H1 (cell line): Measurements from ENCODE around the gene SPHKAP. TPM values are rescaled to one million over a fixed set of nuclear protein-coding genes. Genes with fewer than 3 reads are reported as not detected.

Source experiments
- CTCF ChIA-PET: fragments of 300-600 bp; sonication (Branson Sonifier 250); formaldehyde crosslinking; loops from one replicate; lab custom pipeline; 2021; ENCODE audit not compliant: partially characterized antibody; lab: Charles Lee
- POLR2A ChIA-PET: fragments of 300-600 bp; sonication (Branson Sonifier 250); formaldehyde crosslinking; loops from one replicate; lab custom pipeline; 2021; ENCODE audit warnings: inconsistent platforms; ENCODE audit not compliant: partially characterized antibody; lab: Charles Lee
- DNase-seq, 2 experiments: peaks; one replicate each; pipeline versions ENCODE4 v3.0.0 to v3.0.0-alpha.2; 2010 to 2022; ENCODE audit warnings: low spot score in 2 of 2, low read depth in 1 of 2, mixed read lengths in 1 of 2
- FAIRE-seq: peaks from 2 replicates; lab custom pipeline; 2011; peaks lifted over from hg19 to GRCh38; lab: Jason Lieb, UNC
- H2AFZ ChIP-seq: 2 replicates; pipeline ENCODE4 v1.8.1; 2012; ENCODE audit warnings: low read length, inconsistent platforms
- H2AK5ac ChIP-seq: 2 replicates; pipeline ENCODE4 v1.6.1; 2013; ENCODE audit warnings: low read depth, low read length
- H2BK120ac ChIP-seq: replicated peaks from 2 replicates; pipeline ENCODE3; 2013; ENCODE audit warnings: low read depth, low read length, inconsistent platforms
- H2BK12ac ChIP-seq: 2 replicates; pipeline ENCODE4 v1.6.1; 2013; ENCODE audit warnings: low read depth, low read length
- H2BK15ac ChIP-seq: 2 replicates; pipeline ENCODE4 v1.6.1; 2013; ENCODE audit warnings: low read length
- H2BK20ac ChIP-seq: 2 replicates; pipeline ENCODE4 v1.6.1; 2013; ENCODE audit warnings: low read length
- H2BK5ac ChIP-seq: 2 replicates; pipeline ENCODE4 v1.6.1; 2013; ENCODE audit warnings: low read depth, low read length
- H3K14ac ChIP-seq: 2 replicates; pipeline ENCODE4 v1.6.1; 2013; ENCODE audit warnings: inconsistent platforms; ENCODE audit not compliant: insufficient read length
- H3K18ac ChIP-seq: 2 replicates; pipeline ENCODE4 v1.6.1; 2013; ENCODE audit warnings: low read length; ENCODE audit errors: extremely low read depth
- H3K23ac ChIP-seq: 2 replicates; pipeline ENCODE4 v1.6.1; 2013; ENCODE audit warnings: inconsistent platforms; ENCODE audit not compliant: insufficient read length
- H3K23me2 ChIP-seq: 2 replicates; pipeline ENCODE4 v1.6.1; 2013; ENCODE audit warnings: low read depth, low read length
- H3K27ac ChIP-seq: 2 replicates; pipeline ENCODE4 v1.6.1; 2011; ENCODE audit warnings: low read depth, low read length, inconsistent platforms
- H3K27me3 ChIP-seq, 4 experiments: replicated peaks in 1 of 4; 1 replicate in 1 of 4; 2 replicates in 3 of 4; pipeline versions ENCODE4 v1.6.1 to v1.8.1; 2011 to 2013; ENCODE audit warnings: low read length in 3 of 4, mild to moderate bottlenecking in 3 of 4, inconsistent platforms in 2 of 4, mixed read lengths in 2 of 4, moderate library complexity in 1 of 4; ENCODE audit not compliant: control insufficient read depth in 3 of 4, insufficient read depth in 3 of 4; ENCODE audit errors: extremely low read depth in 1 of 4
- H3K36me3 ChIP-seq, 4 experiments: 2 replicates each; pipeline versions ENCODE4 v1.6.1 to v1.8.1; 2011 to 2013; ENCODE audit warnings: mild to moderate bottlenecking in 4 of 4, low read length in 3 of 4, moderate library complexity in 2 of 4, control low read depth in 1 of 4, inconsistent platforms in 1 of 4; ENCODE audit not compliant: insufficient read depth in 4 of 4, control insufficient read depth in 2 of 4
- H3K4ac ChIP-seq: replicated peaks from 2 replicates; pipeline ENCODE3; 2013; ENCODE audit warnings: low read length, low read depth, mixed read lengths, inconsistent platforms; ENCODE audit not compliant: insufficient read length
- H3K4me1 ChIP-seq, 4 experiments: replicated peaks in 1 of 4; 1 replicate in 1 of 4; 2 replicates in 3 of 4; pipeline versions ENCODE4 v1.6.1 to v1.8.1; 2011 to 2013; ENCODE audit warnings: low read length in 3 of 4, inconsistent platforms in 2 of 4, mixed read lengths in 1 of 4; ENCODE audit not compliant: insufficient read depth in 4 of 4, control insufficient read depth in 3 of 4
- H3K4me2 ChIP-seq, 2 experiments: 2 replicates each; pipeline versions ENCODE4 v1.6.1 to v1.8.1; 2011 to 2013; ENCODE audit warnings: low read depth in 2 of 2, low read length in 2 of 2, control low read depth in 1 of 2, inconsistent platforms in 1 of 2, mild to moderate bottlenecking in 1 of 2; ENCODE audit not compliant: insufficient read depth in 1 of 2
- H3K4me3 ChIP-seq, 4 experiments: fragments of 200-600, 300-600 bp in 1 of 4; sonication (generic), shearing (Covaris generic), sonication (Bioruptor Twin) in 1 of 4; 2 replicates each; pipeline versions ENCODE4 v1.5.1 to v1.8.1; 2011 to 2016; ENCODE audit warnings: low read length in 4 of 4, low read depth in 3 of 4, control low read depth in 2 of 4, inconsistent platforms in 2 of 4, mild to moderate bottlenecking in 2 of 4, mixed read lengths in 1 of 4, moderate library complexity in 1 of 4; ENCODE audit not compliant: insufficient read depth in 2 of 4; ENCODE audit errors: extremely low read depth in 1 of 4
- H3K56ac ChIP-seq: replicated peaks from 2 replicates; pipeline ENCODE3; 2013; ENCODE audit warnings: low read depth, mild to moderate bottlenecking, mixed read lengths, low read length, inconsistent platforms; ENCODE audit not compliant: insufficient read length
- H3K79me1 ChIP-seq: 2 replicates; pipeline ENCODE4 v1.6.1; 2013; ENCODE audit warnings: low read depth, low read length, control low read depth
- H3K79me2 ChIP-seq, 2 experiments: 2 replicates each; pipeline versions ENCODE4 v1.6.1 to v1.8.1; 2012 to 2013; ENCODE audit warnings: low read length in 2 of 2, mild to moderate bottlenecking in 2 of 2, inconsistent platforms in 1 of 2; ENCODE audit not compliant: insufficient read depth in 2 of 2, control insufficient read depth in 1 of 2
- H3K9ac ChIP-seq, 4 experiments: replicated peaks in 1 of 4; 1 replicate in 1 of 4; 2 replicates in 3 of 4; pipeline versions ENCODE4 v1.6.1 to v1.8.1; 2011 to 2013; ENCODE audit warnings: low read depth in 3 of 4, low read length in 3 of 4, control low read depth in 2 of 4, mild to moderate bottlenecking in 2 of 4, moderate library complexity in 2 of 4, inconsistent platforms in 1 of 4; ENCODE audit errors: extremely low read depth in 1 of 4
- H3K9me3 ChIP-seq, 2 experiments: 2 replicates each; pipeline versions ENCODE4 v1.6.1 to v1.8.1; 2012 to 2013; ENCODE audit warnings: mild to moderate bottlenecking in 2 of 2, moderate library complexity in 2 of 2, control low read depth in 1 of 2, inconsistent platforms in 1 of 2, low read depth in 1 of 2, low read length in 1 of 2, mixed read lengths in 1 of 2; ENCODE audit not compliant: insufficient read depth in 2 of 2
- H4K20me1 ChIP-seq, 2 experiments: replicated peaks in 1 of 2; 2 replicates each; pipeline versions ENCODE3 to v1.8.1; 2011 to 2013; ENCODE audit warnings: inconsistent platforms in 2 of 2, low read length in 2 of 2, mild to moderate bottlenecking in 1 of 2; ENCODE audit not compliant: insufficient read depth in 2 of 2, control insufficient read depth in 1 of 2
- H4K5ac ChIP-seq: 2 replicates; pipeline ENCODE4 v1.6.1; 2013; ENCODE audit warnings: low read length, low read depth, mixed read lengths, inconsistent platforms; ENCODE audit not compliant: insufficient read length
- H4K8ac ChIP-seq: 2 replicates; pipeline ENCODE4 v1.8.0; 2013; ENCODE audit warnings: mild to moderate bottlenecking, moderate library complexity, low read length, inconsistent platforms; ENCODE audit not compliant: insufficient read depth; ENCODE audit errors: extremely low read depth
- H4K91ac ChIP-seq: replicated peaks from 2 replicates; pipeline ENCODE3; 2013; ENCODE audit warnings: low read length, mixed read lengths, inconsistent platforms; ENCODE audit not compliant: insufficient read length
- ASH2L ChIP-seq: fragments of 200-600, 300-600 bp; sonication (generic); IDR thresholded peaks from one replicate; pipeline ENCODE4 v1.7.1; 2017; ENCODE audit warnings: low read length
- ATF3 ChIP-seq: IDR thresholded peaks from 2 replicates; pipeline ENCODE4 v1.6.1; 2011; ENCODE audit warnings: low read depth, mild to moderate bottlenecking, low read length; ENCODE audit not compliant: insufficient read depth
- E2F6 ChIP-seq: IDR thresholded peaks from 2 replicates; pipeline ENCODE4 v1.6.1; 2012; ENCODE audit warnings: inconsistent platforms
- FOSL1 ChIP-seq: IDR thresholded peaks from 2 replicates; pipeline ENCODE4 v1.6.1; 2011; ENCODE audit warnings: mild to moderate bottlenecking, low read depth, low read length, moderate library complexity; ENCODE audit not compliant: insufficient read depth
- KDM4A ChIP-seq: IDR thresholded peaks from one replicate; pipeline ENCODE4 v1.7.1; 2012; ENCODE audit warnings: low read depth, mild to moderate bottlenecking, moderate library complexity, low read length, inconsistent platforms; ENCODE audit not compliant: severe bottlenecking
- RNF2 ChIP-seq: fragments of 200-900, 300-1000 bp; sonication (generic); IDR thresholded peaks from 2 replicates; pipeline ENCODE4 v1.7.1; 2016; ENCODE audit warnings: borderline replicate concordance, low read depth, mild to moderate bottlenecking, antibody characterized with exemption, low read length; ENCODE audit not compliant: poor library complexity, severe bottlenecking; ENCODE audit errors: missing control alignments
- SAP30 ChIP-seq: fragments of 300-600 bp; sonication (generic); IDR thresholded peaks from 2 replicates; pipeline ENCODE4 v1.7.1; 2012; ENCODE audit warnings: low read length, moderate library complexity, mild to moderate bottlenecking, inconsistent platforms; ENCODE audit not compliant: insufficient read depth, insufficient replicate concordance
- SUZ12 ChIP-seq: fragments of 200-600 bp; sonication (generic); IDR thresholded peaks from 2 replicates; pipeline ENCODE4 v1.6.1; 2012; ENCODE audit warnings: mild to moderate bottlenecking, inconsistent platforms, low read length, moderate library complexity, mixed read lengths
- USF2 ChIP-seq: IDR thresholded peaks from 2 replicates; pipeline ENCODE4 v1.6.1; 2011; ENCODE audit warnings: low read length, improper control_type of control experiment
- WGBS, 2 experiments: shearing (Covaris generic) in 1 of 2; methylation state at CpG; one replicate each; pipeline versions ENCODE4 v1.1.6 to v1.1.7; 2013 to 2015; ENCODE audit warnings: low lambda C conversion rate in 2 of 2, mixed read lengths in 2 of 2, inconsistent platforms in 1 of 2, low coverage in 1 of 2, missing lambda C conversion rate in 1 of 2; ENCODE audit not compliant: insufficient replicate concordance in 2 of 2, insufficient coverage in 1 of 2, insufficient read length in 1 of 2; ENCODE audit errors: extremely low coverage in 1 of 2, missing lambda C conversion rate in 1 of 2; 5-methylcytosine and 5-hydroxymethylcytosine counted together
- polyA plus RNA-seq, 7 experiments: library from polyadenylated mRNA; depleted of rRNA in 3 of 7; stranded (reverse) in 5 of 7; unstranded in 2 of 7; fragments of >200 nt in 5 of 7; fragments of 200-250 nt in 2 of 7; gene quantifications; 1 replicate in 5 of 7; 2 replicates in 1 of 7; 4 replicates in 1 of 7; pipeline versions ENCODE4 v1.2.1 to v1.2.3, GENCODE V29; 2011 to 2013; ENCODE audit warnings: missing spikeins in 2 of 7, mixed read lengths in 2 of 7
- total RNA-seq: library from RNA; stranded (reverse); fragmentation: NEBNext Ultra II Directional; extraction: Animal tissue kit (Norgen Biotek cat#: 25700); gene quantifications from 2 replicates; pipeline ENCODE4 v1.2.1, GENCODE V29; 2021

Gene SPHKAP
- total and polyA plus RNA-seq, 2 of the 8 experiments (the other 6 are each of a cell fraction or from before 2014, with no cell fraction given), result 0.02 TPM; not detected in 1

- Histone ChIP-seq H2BK15ac (no peak overlapping the region), H3K56ac (no peak overlapping the region), H3K4me1 (no peaks in the 10 kb centered on the region; a peak in 1 of 7 replicates), H3K4me2 (no peak overlapping the region), H3K9ac (no peak overlapping the region), H3K18ac (no peak overlapping the region), H4K91ac (no peak overlapping the region), H3K9me3 (no peaks in the 10 kb centered on the region), H4K20me1 (no peaks in the 10 kb centered on the region), H3K79me2 (no peaks in the 10 kb centered on the region), H3K14ac (no peak overlapping the region), H2AK5ac (no peak overlapping the region), H3K36me3 (no peaks in the 10 kb centered on the region), H3K27ac (no peak overlapping the region), H2BK120ac (no peak overlapping the region), H2BK20ac (no peak overlapping the region), H3K4ac (no peak overlapping the region), H4K8ac (no peak overlapping the region), H3K27me3 (no peaks in the 10 kb centered on the region), H2BK5ac (no peak overlapping the region), H2BK12ac (no peak overlapping the region), H3K4me3 (no peak overlapping the region), H3K79me1 (no peaks in the 10 kb centered on the region), H3K23ac (no peak overlapping the region), H3K23me2 (no peaks in the 10 kb centered on the region; the same call in 1 of the 2 replicates), H2AFZ (no peak overlapping the region), H4K5ac (no peak overlapping the region)
- POLR2A ChIA-PET, result no interaction called here
- CTCF ChIA-PET, result interaction anchor here (0.9 kb wide), 1 partner anchor 246 kb away, joined by 4 read pairs; no protein-coding TSS in a partner anchor
- DNase-seq, result no peak
- WGBS, 2 experiments, result 93% methylated on average over 8 of the region's 8 CpGs; no CpG with 5 or more reads in 1 of the 2 experiments
- FAIRE-seq, result no peak
- TF ChIP-seq SUZ12, result no peak
- TF ChIP-seq ATF3, result no peak
- no peak for TF ChIP-seq ASH2L
- no peak for TF ChIP-seq KDM4A
- no peak for TF ChIP-seq SAP30
- TF ChIP-seq FOSL1, result no peak
- TF ChIP-seq E2F6, result no peak
- TF ChIP-seq RNF2, result no peak
- TF ChIP-seq USF2, result no peak
Measured at GRCh38 chr2:228105526-228106250, 75.8 kb downstream of the SPHKAP start.
